Suppressor macrophage treated with lipopolysaccharide for 4 hours (primary cell): ENCODE results near the gene RETNLB.

Experiments used
- DNase-seq: peaks from one replicate; pipeline ENCODE4 v3.0.0-alpha.2; 2020

The RETNLB gene

GRCh38 chr3:108757404-108757982 lies at the start of gene RETNLB:
Gene RETNLB (minus strand): TSS chr3:108757410. CDS start chr3:108757185, 225 bp downstream.
- no peak for DNase-seq

GRCh38 chr3:108806316-108806715 lies 49.1 kb upstream of the RETNLB start:
- DNase-seq = no peak

- DNase-seq = no peak
These were observed 47.8 kb upstream of the RETNLB start for GRCh38 chr3:108804966-108805365.

DNA sequence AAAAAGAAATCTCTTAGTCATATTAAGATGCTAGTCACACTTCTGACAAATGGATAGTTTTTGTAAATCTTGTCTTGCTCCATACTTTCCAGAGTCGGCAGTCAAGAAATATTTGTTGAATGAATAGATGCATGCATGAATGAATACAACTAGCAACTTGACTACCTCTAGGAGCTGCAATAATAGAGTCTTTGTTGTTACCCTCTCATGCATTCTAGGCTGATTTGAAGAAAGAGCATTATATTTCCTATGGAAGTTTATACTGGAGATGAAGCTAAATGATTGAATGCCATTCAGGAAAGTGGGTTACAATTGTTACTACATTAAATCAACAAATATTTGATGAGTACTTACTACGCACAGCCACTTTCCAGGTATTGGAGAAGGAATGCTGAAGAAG lies 47.2 kb upstream of the RETNLB start:
- no peak for DNase-seq

- no peak for DNase-seq
These were observed 34.3 kb upstream of the RETNLB start for GRCh38 chr3:108791473-108791872.

DNA sequence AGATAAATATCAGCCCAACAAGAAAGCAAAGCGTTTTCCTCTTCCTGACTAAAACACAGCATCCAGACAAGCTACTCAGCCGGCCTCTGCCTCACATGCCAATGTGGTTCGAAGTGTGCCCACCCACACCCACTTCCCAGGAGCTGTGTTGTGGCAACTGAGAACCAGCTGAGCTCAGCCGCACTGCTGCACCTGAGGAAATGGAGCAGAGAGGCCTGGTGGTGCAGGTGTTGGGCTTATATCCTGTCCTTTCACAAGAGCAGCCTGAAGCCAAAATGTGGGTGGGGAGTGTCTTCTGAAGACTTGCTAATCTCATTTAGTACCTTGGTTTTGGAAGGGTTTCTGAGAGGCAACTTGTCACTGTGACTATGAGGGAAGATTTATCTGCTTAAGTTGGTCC lies 23.0 kb upstream of the RETNLB start:
- no peak for DNase-seq

- no peak for DNase-seq
These were observed 22.3 kb upstream of the RETNLB start for GRCh38 chr3:108779496-108779895.

DNA sequence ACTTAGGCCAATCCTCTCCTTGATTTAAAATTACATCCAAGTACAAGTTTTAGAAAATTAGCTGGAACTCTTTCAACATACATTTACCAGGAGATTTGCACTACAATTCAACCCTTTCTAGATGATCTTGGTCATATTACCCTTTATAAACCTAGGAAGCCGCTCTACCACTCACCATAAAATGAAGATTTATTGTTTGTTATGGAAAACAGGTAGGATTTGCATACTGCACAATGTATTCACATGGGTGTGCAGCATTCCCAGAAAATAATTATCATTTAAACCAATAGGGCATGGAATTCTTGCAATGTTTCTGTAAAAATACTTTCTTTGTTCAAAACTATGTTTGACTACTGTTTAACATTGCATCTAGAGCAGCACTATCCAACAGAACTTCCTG lies 18.4 kb upstream of the RETNLB start:
- DNase-seq = no peak

DNA sequence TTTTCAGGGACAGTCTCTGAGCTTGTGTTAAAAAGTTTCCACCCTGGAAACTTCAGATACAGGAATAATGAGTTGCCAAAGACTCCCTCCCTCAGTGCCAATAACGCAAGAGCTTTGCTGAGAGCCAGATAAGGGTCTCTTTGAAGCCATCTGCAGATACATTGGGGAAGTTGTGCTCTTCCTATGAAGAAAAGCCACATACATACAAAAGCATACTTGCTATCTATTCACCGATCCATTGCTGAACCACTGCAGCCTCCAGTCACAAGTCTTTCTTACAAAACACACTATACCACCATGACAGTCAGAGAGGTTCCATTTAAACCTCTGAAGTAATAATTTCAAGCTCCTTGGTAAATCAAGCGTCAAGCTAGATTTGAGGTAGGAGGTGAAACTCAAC lies 10.0 kb upstream of the RETNLB start:
- no peak for DNase-seq

- no peak for DNase-seq
These were observed 1.5 kb downstream of the RETNLB start for GRCh38 chr3:108755686-108756085.

- no peak for DNase-seq
These were observed 12.4 kb downstream of the RETNLB start for GRCh38 chr3:108744762-108745161.

DNA sequence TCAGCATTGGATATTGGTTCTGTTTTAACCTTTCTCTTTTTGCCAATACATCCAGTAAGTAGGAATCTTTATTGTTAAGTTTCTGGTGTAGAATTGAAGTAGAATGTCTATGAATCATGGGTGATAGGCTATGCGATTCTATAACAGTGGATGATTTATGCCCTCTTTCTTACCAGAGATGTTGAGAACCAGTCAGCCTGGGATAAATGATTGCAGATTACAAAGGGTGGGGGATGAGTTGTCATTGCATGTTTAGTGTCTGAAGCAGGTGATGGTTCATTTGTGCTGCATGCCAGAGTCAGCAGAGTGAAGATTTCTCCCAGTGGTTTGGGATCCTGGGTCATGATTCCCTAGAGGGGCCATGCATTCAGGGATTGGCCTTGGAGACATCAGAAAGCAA lies 14.3 kb downstream of the RETNLB start:
- DNase-seq = no peak

DNA sequence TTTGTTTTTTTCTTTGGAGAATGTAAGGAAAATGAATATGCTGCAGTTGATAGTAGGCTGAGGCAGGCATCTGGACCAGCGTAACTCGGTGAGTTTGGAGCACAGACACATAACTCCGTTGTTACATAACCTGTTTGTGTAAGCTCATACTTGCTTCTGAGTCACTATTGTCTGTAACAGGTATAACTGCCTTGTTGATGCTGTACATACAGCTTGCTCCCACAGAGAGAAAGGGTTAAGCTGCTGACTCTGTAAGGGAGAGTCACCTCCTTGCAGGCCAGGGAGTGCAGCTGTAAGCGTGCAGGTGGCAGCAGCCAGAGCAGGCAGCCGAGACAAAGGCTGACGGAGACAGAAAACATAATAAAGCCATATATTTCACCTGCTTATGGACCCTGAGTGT lies 20.4 kb downstream of the RETNLB start:
- no peak for DNase-seq

DNA sequence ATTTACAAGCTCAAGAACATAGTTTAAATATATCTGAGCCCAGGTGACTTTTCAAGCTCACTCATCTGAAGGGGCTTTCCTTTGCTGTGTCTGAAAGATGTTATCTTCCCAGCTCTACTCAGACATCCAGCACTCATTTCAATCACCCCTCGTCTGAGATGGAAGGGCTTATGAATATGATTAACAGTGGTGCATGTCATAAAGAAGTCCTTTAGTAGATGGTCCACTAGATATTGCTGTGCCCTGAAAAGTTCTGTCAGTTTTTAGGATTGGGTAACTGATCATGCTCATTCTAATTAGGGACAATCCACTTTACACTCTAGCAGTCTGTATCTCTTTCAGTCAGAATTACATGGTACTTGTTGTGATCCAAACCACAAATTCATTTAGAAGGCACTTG lies 28.3 kb downstream of the RETNLB start:
- DNase-seq = no peak

DNA sequence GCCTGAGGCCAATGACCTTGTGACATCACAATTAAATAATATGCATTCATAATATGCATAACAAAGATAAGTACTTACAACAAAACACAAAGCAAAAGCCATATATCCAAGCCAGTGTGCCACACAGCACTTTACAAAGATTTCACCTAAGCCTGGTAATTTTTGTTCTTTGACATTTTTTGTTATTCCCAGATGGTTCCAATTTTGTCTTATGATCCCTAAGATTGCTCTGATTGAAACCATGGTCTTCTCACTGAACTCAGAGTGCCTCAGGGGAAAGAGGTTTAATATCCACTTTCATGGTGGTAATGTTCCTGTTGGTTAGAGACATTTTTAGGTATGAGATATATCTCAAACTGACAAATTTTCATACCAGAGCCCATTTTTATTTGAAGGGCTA lies 29.1 kb downstream of the RETNLB start:
- no peak for DNase-seq

- no peak for DNase-seq
These were observed 33.1 kb downstream of the RETNLB start for GRCh38 chr3:108724101-108724500.

DNA sequence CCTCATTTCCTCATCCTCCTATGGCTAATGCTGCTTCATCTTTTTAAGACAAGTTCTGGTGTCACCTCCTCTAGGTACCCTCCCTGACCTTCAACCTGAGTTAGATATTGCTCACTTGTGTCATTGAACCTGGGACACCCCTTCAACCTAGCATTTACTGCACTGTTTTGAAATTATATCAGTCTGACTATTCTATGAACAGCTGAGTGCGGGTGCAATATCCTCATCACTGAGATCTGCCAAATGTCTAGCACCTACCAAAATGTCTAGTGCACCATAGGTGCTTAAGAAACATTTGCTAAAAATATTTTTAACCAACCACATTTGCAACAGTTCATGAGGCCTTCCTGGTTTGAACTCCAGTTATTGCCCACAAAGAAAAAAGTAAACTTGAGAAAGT lies 34.5 kb downstream of the RETNLB start:
- DNase-seq = no peak

DNA sequence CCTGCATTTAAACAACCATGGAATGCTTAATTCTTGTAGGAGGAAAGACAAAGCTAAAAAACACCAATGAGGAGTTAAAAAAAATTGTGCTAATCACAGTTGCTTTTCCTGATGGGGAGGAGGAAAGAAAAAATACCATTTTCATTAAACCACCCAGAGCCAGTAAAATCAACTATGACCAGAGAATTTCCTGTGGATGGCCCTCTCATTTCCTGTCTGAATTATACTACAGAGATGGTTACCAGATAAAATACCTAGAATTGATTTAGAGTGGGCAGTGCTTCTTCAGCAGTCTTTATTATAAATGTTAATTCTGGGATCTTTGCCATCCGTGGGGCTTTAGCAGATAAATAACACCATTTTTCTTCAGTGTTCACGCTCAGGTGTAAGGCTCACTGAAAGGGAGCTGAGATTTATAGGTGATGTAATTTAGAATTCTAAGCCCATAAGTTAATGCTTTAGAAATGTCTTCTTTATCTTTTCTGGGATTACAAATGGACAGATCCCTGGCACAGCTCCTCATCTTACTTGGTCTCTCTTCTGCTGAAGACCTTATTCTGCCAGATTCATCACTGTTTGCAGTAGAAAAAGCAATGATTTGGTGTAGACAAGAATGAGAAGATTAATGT lies 37.9 kb downstream of the RETNLB start:
- DNase-seq = no peak

GRCh38 chr3:108718454-108718853 lies 38.8 kb downstream of the RETNLB start:
- no peak for DNase-seq

DNA sequence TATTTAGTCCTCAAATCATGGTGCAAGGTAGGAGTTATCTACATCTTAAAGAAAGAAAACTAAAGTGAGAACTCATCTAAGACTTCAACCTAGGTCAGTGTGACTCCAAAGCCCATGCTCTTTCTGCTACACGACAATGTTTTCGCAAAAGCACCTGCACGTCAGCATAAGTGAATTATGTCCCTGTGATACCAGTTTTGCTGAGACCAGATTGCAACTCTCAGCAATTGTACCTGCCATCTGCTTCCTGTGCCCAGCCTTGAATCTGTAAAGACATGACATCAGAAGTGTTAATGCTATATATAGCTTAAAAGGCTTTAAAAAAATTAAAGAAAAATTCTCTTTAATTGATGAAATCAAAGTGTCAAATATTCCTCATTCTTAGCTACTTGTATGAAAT lies 43.4 kb downstream of the RETNLB start:
- no peak for DNase-seq

- DNase-seq = no peak
These were observed 44.1 kb downstream of the RETNLB start for GRCh38 chr3:108713009-108713516.
